ENCODE measurements around the gene BCCIP. TPM values are rescaled to one million over a fixed set of nuclear protein-coding genes. Genes with fewer than 3 reads are reported as not detected.
A peak's percentile ranks its signal among the peaks of the same experiment; 100 is the strongest.

The BCCIP gene
- total RNA-seq, 1 experiment from 2014 or later: 116 TPM

GRCh38 chr10:125844751-125845221, 21.4 kb downstream of the BCCIP start:
- DNase-seq (ENCODE audit: low read depth): no peak

GRCh38 chr10:125845617-125846016, 22.3 kb downstream of the BCCIP start:
- DNase-seq (ENCODE audit: low read depth): no peak

- DNase-seq (ENCODE audit: low read depth): no peak
Observed at GRCh38 chr10:125846894-125847293, 23.5 kb downstream of the BCCIP start.

- no peak for DNase-seq (ENCODE audit: low read depth)
Observed at GRCh38 chr10:125848371-125848770, 25.0 kb downstream of the BCCIP start.

- no peak for DNase-seq (ENCODE audit: low read depth)
Observed at GRCh38 chr10:125848857-125849256, 25.5 kb downstream of the BCCIP start.

- no peak for DNase-seq (ENCODE audit: low read depth)
Observed at GRCh38 chr10:125849448-125849847, 26.1 kb downstream of the BCCIP start.

- DNase-seq (ENCODE audit: low read depth): no peak
Observed at GRCh38 chr10:125850766-125851731, 27.7 kb downstream of the BCCIP start.

- no peak for DNase-seq (ENCODE audit: low read depth)
Observed at GRCh38 chr10:125852487-125852886, 29.1 kb downstream of the BCCIP start.

GRCh38 chr10:125857185-125857760, 33.9 kb downstream of the BCCIP start:
- DNase-seq (ENCODE audit: low read depth): no peak

- no peak for DNase-seq (ENCODE audit: low read depth)
Observed at GRCh38 chr10:125859128-125859817, 35.9 kb downstream of the BCCIP start.

GRCh38 chr10:125865120-125865519, 41.8 kb downstream of the BCCIP start:
- no peak for DNase-seq (ENCODE audit: low read depth)

GRCh38 chr10:125866421-125867029, 43.2 kb downstream of the BCCIP start:
- DNase-seq (ENCODE audit: low read depth): no peak

- peak; percentile 39 for DNase-seq (ENCODE audit: low read depth)
Observed at GRCh38 chr10:125868372-125868975, 45.1 kb downstream of the BCCIP start.

- DNase-seq (ENCODE audit: low read depth): no peak
Observed at GRCh38 chr10:125871338-125871737, 48.0 kb downstream of the BCCIP start.

- DNase-seq (ENCODE audit: low read depth): peak; percentile 84
Observed at GRCh38 chr10:125878957-125879835, 55.9 kb downstream of the BCCIP start.

GRCh38 chr10:125880719-125881118, 57.4 kb downstream of the BCCIP start:
- no peak for DNase-seq (ENCODE audit: low read depth)

GRCh38 chr10:125881192-125881591, 57.8 kb downstream of the BCCIP start, which contains the start of gene DHX32:
DHX32 (minus strand) TSS chr10:125881292; CDS start chr10:125880824, 468 bp downstream.
- DNase-seq (ENCODE audit: low read depth): no peak

GRCh38 chr10:125882596-125882995, 59.2 kb downstream of the BCCIP start:
- no peak for DNase-seq (ENCODE audit: low read depth)

- no peak for DNase-seq (ENCODE audit: low read depth)
Observed at GRCh38 chr10:125883211-125883610, 59.9 kb downstream of the BCCIP start.
